K562 (cell line): ENCODE data around the gene TWSG1. TPM values are rescaled to one million over a fixed set of nuclear protein-coding genes. Genes with fewer than 3 reads are reported as not detected.
A peak's percentile ranks its signal among the peaks of the same experiment; 100 is the strongest.

Experiments
- EP300 ChIP-seq: IDR thresholded peaks from 2 replicates; pipeline ENCODE4 v1.6.1; 2012; ENCODE audit warnings: low read length, improper control_type of control experiment
- FOXJ3 ChIP-seq: sonication (generic); formaldehyde crosslinking; IDR thresholded peaks from 2 replicates; pipeline ENCODE4 v1.4.0; 2020; ENCODE audit warnings: mild to moderate bottlenecking, missing genetic modification reagents
- MYC ChIP-seq, 2 experiments: fragments of 250-450 bp in 1 of 2; sonication (Bioruptor Pico) in 1 of 2; IDR thresholded peaks; 2 replicates each; pipeline versions ENCODE4 v1.5.1 to v1.6.1; 2012 to 2021; ENCODE audit warnings: low read depth in 2 of 2, borderline replicate concordance in 1 of 2, improper control_type of control experiment in 1 of 2, low read length in 1 of 2, mild to moderate bottlenecking in 1 of 2, moderate library complexity in 1 of 2
- MYNN ChIP-seq, 2 experiments: sonication (generic); formaldehyde crosslinking in 1 of 2; IDR thresholded peaks; 2 replicates each; pipeline versions ENCODE4 v1.5.0 to v1.6.1; 2016 to 2020; ENCODE audit warnings: antibody characterized with exemption in 1 of 2, missing genetic modification reagents in 1 of 2
- SMARCA4 ChIP-seq: fragments of 450-650 bp; IDR thresholded peaks from 2 replicates; pipeline ENCODE4 v1.6.1; 2016
- SMARCE1 ChIP-seq: fragments of 450-650 bp; IDR thresholded peaks from 2 replicates; pipeline ENCODE4 v1.7.1; 2016; ENCODE audit warnings: mild to moderate bottlenecking
- polyA plus RNA-seq, 8 experiments: library from polyadenylated mRNA; depleted of rRNA in 4 of 8; stranded (reverse) in 5 of 8; unstranded in 3 of 8; fragments of >200 nt; fragmentation: Nextera tagmentation in 2 of 8; fragmentation: Illumina TruSeq in 1 of 8; extraction: Ambion mirVana in 2 of 8; extraction: Trizol in 1 of 8; gene quantifications; 2 replicates each; pipeline versions ENCODE4 v1.2.1 to v1.2.3, GENCODE V29; 2011 to 2014; ENCODE audit warnings: inconsistent platforms in 1 of 8, missing spikeins in 1 of 8
- total RNA-seq, 7 experiments: library from RNA; depleted of rRNA in 6 of 7; stranded (reverse); fragments of >200 nt in 6 of 7; fragmentation: Illumina TruSeq in 2 of 7; extraction: Trizol in 2 of 7; gene quantifications; 2 replicates each; pipeline versions ENCODE4 v1.2.1 to v1.2.3, GENCODE V29; 2011 to 2021; ENCODE audit warnings: low replicate concordance in 1 of 7
- TF ChIP-seq, protein P1 (sequence below): sonication (generic); formaldehyde crosslinking; IDR thresholded peaks from 2 replicates; pipeline ENCODE4 v1.4.0; 2020; ENCODE audit warnings: mild to moderate bottlenecking, missing genetic modification reagents
- TF ChIP-seq, protein P2 (sequence below): fragments of 250-450 bp; sonication (Bioruptor Pico); IDR thresholded peaks from 2 replicates; pipeline ENCODE4 v1.5.0; 2021; ENCODE audit warnings: mild to moderate bottlenecking, moderate library complexity
- TF ChIP-seq, protein P3 (sequence below), 2 experiments: fragments of 200-800 bp in 1 of 2; sonication (Bioruptor generic) in 1 of 2; sonication (generic) in 1 of 2; formaldehyde crosslinking in 1 of 2; IDR thresholded peaks in 1 of 2; conservative IDR thresholded peaks in 1 of 2; 2 replicates each; pipeline versions ENCODE4 v1.5.0 to v1.6.1; 2016 to 2020; ENCODE audit warnings: missing compliant biosample characterization in 1 of 2, missing genetic modification characterization in 1 of 2, missing genetic modification reagents in 1 of 2
- TF ChIP-seq, protein P4 (sequence below): fragments of 200-800 bp; sonication (Bioruptor generic); IDR thresholded peaks from 2 replicates; pipeline ENCODE4 v1.6.1; 2017; ENCODE audit warnings: missing genetic modification characterization, missing compliant biosample characterization

Gene TWSG1
- total and polyA plus RNA-seq, 9 of the 15 experiments (the other 6 are each of a cell fraction or from before 2014, with no cell fraction given), result 10.4 to 37.2 (median 25.1) TPM

DNA sequence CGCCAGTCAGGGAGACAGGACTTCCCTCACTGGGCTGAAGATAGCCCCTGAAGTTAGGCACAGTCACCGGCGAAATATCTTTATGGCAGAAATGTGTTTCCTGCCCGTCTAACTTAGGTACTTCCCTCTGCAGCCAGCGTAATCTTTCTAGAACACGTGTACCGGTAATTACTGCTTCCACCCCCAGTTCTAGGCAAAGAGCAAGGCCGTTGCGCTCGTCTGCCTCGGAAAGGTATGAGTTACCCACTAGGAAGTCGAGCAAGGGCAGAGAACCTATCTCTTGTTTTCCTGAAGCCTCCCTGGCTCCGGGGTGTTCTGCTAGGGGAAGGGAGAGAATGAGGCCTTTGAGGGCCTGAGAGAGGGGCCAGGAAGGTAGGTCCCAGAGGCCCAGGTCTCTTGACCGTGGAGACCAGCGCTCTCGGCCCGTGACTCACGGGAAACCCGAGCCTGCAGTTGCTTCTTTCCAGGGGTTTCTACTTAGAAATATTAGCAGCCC, 70.0 kb downstream of the TWSG1 start (continued):
- TF ChIP-seq, protein P1, sequence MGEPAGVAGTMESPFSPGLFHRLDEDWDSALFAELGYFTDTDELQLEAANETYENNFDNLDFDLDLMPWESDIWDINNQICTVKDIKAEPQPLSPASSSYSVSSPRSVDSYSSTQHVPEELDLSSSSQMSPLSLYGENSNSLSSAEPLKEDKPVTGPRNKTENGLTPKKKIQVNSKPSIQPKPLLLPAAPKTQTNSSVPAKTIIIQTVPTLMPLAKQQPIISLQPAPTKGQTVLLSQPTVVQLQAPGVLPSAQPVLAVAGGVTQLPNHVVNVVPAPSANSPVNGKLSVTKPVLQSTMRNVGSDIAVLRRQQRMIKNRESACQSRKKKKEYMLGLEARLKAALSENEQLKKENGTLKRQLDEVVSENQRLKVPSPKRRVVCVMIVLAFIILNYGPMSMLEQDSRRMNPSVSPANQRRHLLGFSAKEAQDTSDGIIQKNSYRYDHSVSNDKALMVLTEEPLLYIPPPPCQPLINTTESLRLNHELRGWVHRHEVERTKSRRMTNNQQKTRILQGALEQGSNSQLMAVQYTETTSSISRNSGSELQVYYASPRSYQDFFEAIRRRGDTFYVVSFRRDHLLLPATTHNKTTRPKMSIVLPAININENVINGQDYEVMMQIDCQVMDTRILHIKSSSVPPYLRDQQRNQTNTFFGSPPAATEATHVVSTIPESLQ (CRISPR knock-in tag), result 0 out of 2 replicates have a peak, but pooled peaks have one; percentile 64
- TF ChIP-seq, protein P2, sequence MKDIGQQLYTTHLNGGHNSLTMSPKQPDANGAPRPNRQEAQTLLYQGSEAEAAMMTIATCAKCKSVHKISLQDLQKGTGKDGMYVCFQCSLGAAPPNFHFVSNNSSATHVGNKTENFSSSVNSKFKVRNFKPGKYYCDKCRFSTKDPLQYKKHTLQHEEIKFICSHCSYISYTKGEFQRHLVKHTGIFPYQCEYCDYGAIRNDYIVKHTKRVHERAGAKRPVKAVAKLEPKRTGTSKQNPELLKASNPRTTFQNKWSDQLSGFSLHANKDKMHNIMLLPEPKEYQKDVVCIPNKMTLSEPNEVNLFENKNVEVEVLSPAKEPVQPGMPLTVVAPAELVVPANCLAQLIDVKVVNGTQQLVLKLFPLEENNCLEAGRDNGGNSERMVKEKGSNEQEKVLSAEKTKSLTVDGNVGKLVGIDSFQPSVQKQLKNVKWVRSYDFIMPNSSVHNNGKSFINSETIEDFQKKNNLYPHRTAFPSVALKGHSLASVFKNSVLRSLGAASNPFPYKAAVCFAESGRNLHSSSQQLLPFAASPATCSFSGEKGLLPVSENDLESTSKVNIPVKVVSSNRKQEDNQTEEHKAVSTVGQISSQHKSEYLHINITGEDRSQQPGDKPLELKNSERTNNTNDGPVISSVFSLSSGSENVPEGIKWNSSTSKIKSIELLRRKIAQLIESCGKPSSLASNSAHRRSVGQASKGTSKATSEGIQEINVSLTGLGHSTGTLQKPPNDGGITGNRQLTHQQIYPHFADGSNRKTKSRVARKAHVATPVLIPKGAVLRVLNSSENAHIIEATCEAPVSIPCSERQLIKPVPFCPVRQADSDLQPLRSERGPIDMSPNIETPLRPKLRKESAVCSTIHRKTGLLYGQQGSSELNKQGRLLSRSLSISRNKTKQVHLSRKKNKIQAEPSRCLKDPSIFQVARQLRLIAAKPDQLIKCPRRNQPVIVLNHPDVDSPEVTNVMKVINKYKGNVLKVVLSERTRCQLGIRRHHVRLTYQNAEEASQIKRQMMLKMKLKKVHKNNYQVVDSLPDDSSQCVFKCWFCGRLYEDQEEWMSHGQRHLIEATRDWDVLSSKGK (CRISPR knock-in tag), result no peak
- TF ChIP-seq EP300 (peak; percentile 70), SMARCA4 (peak; percentile 88), MYNN (IDR thresholded peaks at IDR 0.05) (no peak), MYNN (CRISPR knock-in tag; IDR thresholded peaks at IDR 0.05) (no peak), FOXJ3 (CRISPR knock-in tag) (no peak), SMARCE1 (peak; percentile 89), MYC (IDR thresholded peaks at IDR 0.05; ENCODE audit: low read depth, low read length) (peak; percentile 92), MYC (CRISPR knock-in tag; IDR thresholded peaks at IDR 0.05; ENCODE audit: borderline replicate concordance, low read depth) (0 out of 2 replicates have a peak, but pooled peaks have one; percentile 51)
- TF ChIP-seq, protein P3, sequence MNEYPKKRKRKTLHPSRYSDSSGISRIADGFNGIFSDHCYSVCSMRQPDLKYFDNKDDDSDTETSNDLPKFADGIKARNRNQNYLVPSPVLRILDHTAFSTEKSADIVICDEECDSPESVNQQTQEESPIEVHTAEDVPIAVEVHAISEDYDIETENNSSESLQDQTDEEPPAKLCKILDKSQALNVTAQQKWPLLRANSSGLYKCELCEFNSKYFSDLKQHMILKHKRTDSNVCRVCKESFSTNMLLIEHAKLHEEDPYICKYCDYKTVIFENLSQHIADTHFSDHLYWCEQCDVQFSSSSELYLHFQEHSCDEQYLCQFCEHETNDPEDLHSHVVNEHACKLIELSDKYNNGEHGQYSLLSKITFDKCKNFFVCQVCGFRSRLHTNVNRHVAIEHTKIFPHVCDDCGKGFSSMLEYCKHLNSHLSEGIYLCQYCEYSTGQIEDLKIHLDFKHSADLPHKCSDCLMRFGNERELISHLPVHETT (CRISPR knock-in tag; conservative IDR thresholded peaks at IDR 0.05 in 1 of 2, IDR thresholded peaks at IDR 0.05 in 1 of 2), result peak in 1 of 2 experiments; percentile 58; a peak in 1 of 4 replicates
- TF ChIP-seq, protein P4, sequence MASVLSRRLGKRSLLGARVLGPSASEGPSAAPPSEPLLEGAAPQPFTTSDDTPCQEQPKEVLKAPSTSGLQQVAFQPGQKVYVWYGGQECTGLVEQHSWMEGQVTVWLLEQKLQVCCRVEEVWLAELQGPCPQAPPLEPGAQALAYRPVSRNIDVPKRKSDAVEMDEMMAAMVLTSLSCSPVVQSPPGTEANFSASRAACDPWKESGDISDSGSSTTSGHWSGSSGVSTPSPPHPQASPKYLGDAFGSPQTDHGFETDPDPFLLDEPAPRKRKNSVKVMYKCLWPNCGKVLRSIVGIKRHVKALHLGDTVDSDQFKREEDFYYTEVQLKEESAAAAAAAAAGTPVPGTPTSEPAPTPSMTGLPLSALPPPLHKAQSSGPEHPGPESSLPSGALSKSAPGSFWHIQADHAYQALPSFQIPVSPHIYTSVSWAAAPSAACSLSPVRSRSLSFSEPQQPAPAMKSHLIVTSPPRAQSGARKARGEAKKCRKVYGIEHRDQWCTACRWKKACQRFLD, result peak; percentile 80; the same call in 1 of the 2 replicates
- TF ChIP-seq, all 486 proteins: peak for 134
